ENCODE measurements around the gene MED31.
A peak's percentile ranks its signal among the peaks of the same experiment; 100 is the strongest.
"Not testable (repeated sequence)": the region's sequence is repeated elsewhere in the genome, so short reads cannot be mapped to it uniquely, and the experiment has no call there.

Gene MED31

GRCh38 chr17:6667516-6667915, 16.1 kb upstream of the MED31 start:
- TF ChIP-seq, protein P1, sequence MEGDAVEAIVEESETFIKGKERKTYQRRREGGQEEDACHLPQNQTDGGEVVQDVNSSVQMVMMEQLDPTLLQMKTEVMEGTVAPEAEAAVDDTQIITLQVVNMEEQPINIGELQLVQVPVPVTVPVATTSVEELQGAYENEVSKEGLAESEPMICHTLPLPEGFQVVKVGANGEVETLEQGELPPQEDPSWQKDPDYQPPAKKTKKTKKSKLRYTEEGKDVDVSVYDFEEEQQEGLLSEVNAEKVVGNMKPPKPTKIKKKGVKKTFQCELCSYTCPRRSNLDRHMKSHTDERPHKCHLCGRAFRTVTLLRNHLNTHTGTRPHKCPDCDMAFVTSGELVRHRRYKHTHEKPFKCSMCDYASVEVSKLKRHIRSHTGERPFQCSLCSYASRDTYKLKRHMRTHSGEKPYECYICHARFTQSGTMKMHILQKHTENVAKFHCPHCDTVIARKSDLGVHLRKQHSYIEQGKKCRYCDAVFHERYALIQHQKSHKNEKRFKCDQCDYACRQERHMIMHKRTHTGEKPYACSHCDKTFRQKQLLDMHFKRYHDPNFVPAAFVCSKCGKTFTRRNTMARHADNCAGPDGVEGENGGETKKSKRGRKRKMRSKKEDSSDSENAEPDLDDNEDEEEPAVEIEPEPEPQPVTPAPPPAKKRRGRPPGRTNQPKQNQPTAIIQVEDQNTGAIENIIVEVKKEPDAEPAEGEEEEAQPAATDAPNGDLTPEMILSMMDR (IDR thresholded peaks at IDR 0.05; ENCODE audit: low read depth, low read length) = no peak
- in situ Hi-C loops (cut with HindIII; ENCODE audit: low sequenced_read_pairs) = no loop called here

DNA sequence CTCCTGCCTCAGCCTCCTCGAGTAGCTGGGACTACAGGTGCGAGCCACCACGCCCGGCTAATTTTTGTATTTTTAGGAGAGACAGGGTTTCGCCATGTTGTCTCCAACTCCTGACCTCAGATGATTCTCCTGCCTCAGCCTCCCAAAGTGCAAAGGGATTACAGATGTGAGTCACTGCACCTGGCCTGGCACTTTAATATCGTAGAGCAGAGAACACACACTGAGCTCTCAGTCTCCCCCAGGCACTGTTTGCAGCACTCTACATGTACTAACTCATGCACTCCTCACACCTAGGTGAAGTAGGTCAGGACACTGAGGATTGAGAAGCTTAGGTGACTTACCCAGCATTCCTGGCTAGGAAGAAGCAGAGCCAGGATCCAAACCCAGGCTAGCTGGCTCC, 15.2 kb upstream of the MED31 start:
- no peak for DNase-seq (ENCODE audit: low read depth, low spot score)
- no peak overlapping the region for H3K4me3 ChIP-seq (ENCODE audit: low read depth, low read length)
- TF ChIP-seq, protein P1 (IDR thresholded peaks at IDR 0.05; ENCODE audit: low read depth, low read length) = no peak
- in situ Hi-C loops (cut with HindIII; ENCODE audit: low sequenced_read_pairs) = no loop called here

More at GRCh38 chr17:6667516-6667915, 16.1 kb upstream of the MED31 start:
- no peak for DNase-seq (ENCODE audit: low read depth, low spot score)
- H3K4me3 ChIP-seq (ENCODE audit: low read depth, low read length) = no peak overlapping the region

GRCh38 chr17:6666077-6666521, 14.7 kb upstream of the MED31 start:
- TF ChIP-seq, protein P1 (IDR thresholded peaks at IDR 0.05; ENCODE audit: low read depth, low read length) = peak; percentile 92
- no peak overlapping the region for H3K4me3 ChIP-seq (ENCODE audit: low read depth, low read length)
- in situ Hi-C loops (cut with HindIII; ENCODE audit: low sequenced_read_pairs) = no loop called here
- DNase-seq (ENCODE audit: low read depth, low spot score) = peak; percentile 78

GRCh38 chr17:6663200-6663599, 11.8 kb upstream of the MED31 start:
- H3K4me3 ChIP-seq (ENCODE audit: low read depth, low read length); in situ Hi-C loops (cut with HindIII; ENCODE audit: low sequenced_read_pairs); DNase-seq (ENCODE audit: low read depth, low spot score): not testable (repeated sequence)

- DNase-seq (ENCODE audit: low read depth, low spot score) = no peak
- TF ChIP-seq, protein P1 (IDR thresholded peaks at IDR 0.05; ENCODE audit: low read depth, low read length) = no peak
- in situ Hi-C loops (cut with HindIII; ENCODE audit: low sequenced_read_pairs) = no loop called here
- H3K4me3 ChIP-seq (ENCODE audit: low read depth, low read length) = no peak overlapping the region
Measured at GRCh38 chr17:6661464-6661848, 10.1 kb upstream of the MED31 start.

DNA sequence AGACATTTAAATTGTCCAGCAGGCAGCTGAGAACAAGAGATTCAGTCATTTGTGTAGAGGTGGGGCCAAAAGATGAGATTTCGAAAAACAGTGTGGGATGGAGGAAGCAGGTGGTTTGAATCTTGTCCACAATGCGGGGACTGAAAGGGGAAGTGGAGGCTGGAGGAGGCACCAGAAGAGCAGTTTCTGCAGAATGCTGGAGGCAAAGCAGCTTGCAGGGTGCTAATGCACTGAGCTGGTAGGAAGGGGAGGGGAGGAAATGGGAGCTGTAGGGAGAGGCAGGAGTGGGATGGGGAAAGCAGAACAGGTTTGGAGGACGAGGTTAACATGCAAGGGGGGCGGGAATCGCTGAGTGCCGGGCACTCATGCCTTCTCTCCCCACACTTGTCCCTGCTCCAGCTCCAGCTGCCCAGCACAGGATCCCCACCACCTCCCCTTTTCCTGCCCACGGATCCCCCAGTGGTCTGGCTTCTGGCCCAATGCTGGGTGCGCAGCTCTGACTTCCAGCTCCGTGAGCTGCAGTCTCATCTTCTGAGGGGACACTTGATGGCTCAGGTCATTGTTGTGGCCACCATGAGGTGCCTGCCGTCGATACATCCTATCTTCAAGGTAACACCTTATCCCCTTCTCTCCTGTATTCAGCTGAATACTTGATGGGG, 9.5 kb upstream of the MED31 start:
- in situ Hi-C loops (cut with HindIII; ENCODE audit: low sequenced_read_pairs) = no loop called here
- TF ChIP-seq, protein P1 (IDR thresholded peaks at IDR 0.05; ENCODE audit: low read depth, low read length) = no peak

GRCh38 chr17:6660101-6660500, 8.7 kb upstream of the MED31 start:
- in situ Hi-C loops (cut with HindIII; ENCODE audit: low sequenced_read_pairs) = no loop called here
- H3K4me3 ChIP-seq (ENCODE audit: low read depth, low read length) = no peak overlapping the region
- TF ChIP-seq, protein P1 (IDR thresholded peaks at IDR 0.05; ENCODE audit: low read depth, low read length) = no peak
- no peak for DNase-seq (ENCODE audit: low read depth, low spot score)

More for the DNA sequence above, 9.5 kb upstream of the MED31 start:
- DNase-seq (ENCODE audit: low read depth, low spot score) = no peak
- H3K4me3 ChIP-seq (ENCODE audit: low read depth, low read length) = no peak overlapping the region

GRCh38 chr17:6658411-6658810, 7.0 kb upstream of the MED31 start:
- in situ Hi-C loops (cut with HindIII; ENCODE audit: low sequenced_read_pairs); DNase-seq (ENCODE audit: low read depth, low spot score); H3K4me3 ChIP-seq (ENCODE audit: low read depth, low read length): not testable (repeated sequence)

Data from astrocyte of the spinal cord (primary cell).